Liver (tissue), 3 donors: Measurements from ENCODE around the gene HIPK1.

Experiments
- CTCF ChIP-seq: fragments of 150-350 bp; IDR thresholded peaks from 2 replicates; pipeline ENCODE4 v1.5.1; 2017; ENCODE audit warnings: improper control_type of control experiment, low read depth, low read length; ENCODE audit not compliant: missing input control
- JUND ChIP-seq, 2 donors: IDR thresholded peaks; 2 replicates each; pipeline ENCODE4 v1.6.1; 2016; ENCODE audit warnings: antibody characterized with exemption in 2 of 2
- MAX ChIP-seq: IDR thresholded peaks from 2 replicates; pipeline ENCODE4 v1.6.1; 2016; ENCODE audit warnings: antibody characterized with exemption
- RAD21 ChIP-seq, 2 donors: IDR thresholded peaks; 2 replicates each; pipeline ENCODE4 v1.6.1; 2016; ENCODE audit warnings: antibody characterized with exemption in 2 of 2, mild to moderate bottlenecking in 2 of 2
- REST ChIP-seq: IDR thresholded peaks from 2 replicates; pipeline ENCODE4 v1.6.1; 2016; ENCODE audit warnings: antibody characterized with exemption, mild to moderate bottlenecking
- SP1 ChIP-seq: IDR thresholded peaks from 2 replicates; pipeline ENCODE4 v1.6.1; 2018; ENCODE audit warnings: antibody characterized with exemption, mild to moderate bottlenecking
- YY1 ChIP-seq: IDR thresholded peaks from 2 replicates; pipeline ENCODE4 v1.6.1; 2016; ENCODE audit warnings: antibody characterized with exemption, mild to moderate bottlenecking
- donor health status: healthy.
- donor health status: healthy.

DNA sequence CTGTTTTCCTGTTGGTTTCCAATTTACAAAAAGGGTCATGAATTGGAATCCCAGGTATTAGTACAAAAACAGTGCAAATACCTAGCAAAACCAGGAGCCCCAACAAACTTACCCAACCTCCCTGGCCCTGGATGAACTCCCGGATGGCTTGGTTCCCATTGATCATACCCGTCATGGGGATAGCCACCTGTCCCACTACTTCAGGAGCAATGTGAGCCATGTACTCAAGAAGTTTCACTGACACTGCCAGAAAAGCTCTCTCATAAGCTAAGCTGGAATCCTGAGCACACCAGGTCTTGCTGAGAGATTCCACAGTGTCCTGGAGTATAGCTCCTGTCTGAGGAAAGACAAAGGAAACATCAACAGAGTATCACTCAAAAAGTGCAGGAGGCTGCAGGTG lies 47.5 kb upstream of the HIPK1 start:
- TF ChIP-seq JUND (IDR thresholded peaks at IDR 0.05) (no peak), CTCF (no peak), REST (no peak), MAX (no peak), YY1 (no peak), SP1 (no peak), RAD21 (IDR thresholded peaks at IDR 0.05) (no peak)
